H9 (cell line): ENCODE measurements around the gene DDX25. TPM values are rescaled to one million over a fixed set of nuclear protein-coding genes. Genes with fewer than 3 reads are reported as not detected.

Source experiments
- DNase-seq: peaks from one replicate; pipeline ENCODE4 v3.0.0-alpha.2; 2017
- H2AFZ ChIP-seq: one replicate; pipeline ENCODE4 v1.6.1; 2013; ENCODE audit warnings: mild to moderate bottlenecking, low read length, control low read depth, moderate library complexity
- H2AK5ac ChIP-seq: 2 replicates; pipeline ENCODE4 v1.6.1; 2013; ENCODE audit warnings: low read length, control low read depth, mixed read lengths; ENCODE audit not compliant: insufficient read length
- H2BK120ac ChIP-seq: one replicate; pipeline ENCODE4 v1.6.1; 2013; ENCODE audit warnings: low read depth, mild to moderate bottlenecking, low read length, control low read depth, inconsistent platforms; ENCODE audit not compliant: poor library complexity, severe bottlenecking
- H2BK12ac ChIP-seq: 2 replicates; pipeline ENCODE4 v1.6.1; 2013; ENCODE audit warnings: low read length, control low read depth, mixed read lengths, low read depth; ENCODE audit not compliant: insufficient read length
- H2BK15ac ChIP-seq: 2 replicates; pipeline ENCODE4 v1.6.1; 2013; ENCODE audit warnings: low read depth, low read length, control low read depth
- H2BK20ac ChIP-seq: one replicate; pipeline ENCODE4 v1.6.1; 2013; ENCODE audit warnings: low read depth, mild to moderate bottlenecking, low read length, control low read depth, inconsistent platforms; ENCODE audit not compliant: poor library complexity, severe bottlenecking
- H2BK5ac ChIP-seq: 2 replicates; pipeline ENCODE4 v1.6.1; 2013; ENCODE audit warnings: low read length, control low read depth, mixed read lengths; ENCODE audit not compliant: insufficient read length
- H3K14ac ChIP-seq: 2 replicates; pipeline ENCODE4 v1.6.1; 2013; ENCODE audit warnings: low read length, control low read depth; ENCODE audit not compliant: insufficient read depth
- H3K18ac ChIP-seq: 2 replicates; pipeline ENCODE4 v1.6.1; 2013; ENCODE audit warnings: low read depth, mild to moderate bottlenecking, mixed read lengths, low read length, control low read depth; ENCODE audit not compliant: insufficient read length
- H3K23ac ChIP-seq: 2 replicates; pipeline ENCODE4 v1.6.1; 2013; ENCODE audit warnings: low read length, control low read depth, mixed read lengths, low read depth; ENCODE audit not compliant: insufficient read length
- H3K23me2 ChIP-seq: 2 replicates; pipeline ENCODE4 v1.6.1; 2013; ENCODE audit warnings: low read depth, mild to moderate bottlenecking, mixed read lengths, low read length, control low read depth; ENCODE audit not compliant: insufficient read length, poor library complexity, severe bottlenecking
- H3K27ac ChIP-seq: 2 replicates; pipeline ENCODE4 v1.5.1; 2013; ENCODE audit warnings: low read length, control low read depth, mixed read lengths, low read depth; ENCODE audit not compliant: insufficient read length
- H3K27me3 ChIP-seq: 2 replicates; pipeline ENCODE4 v1.6.1; 2013; ENCODE audit warnings: low read length, control low read depth, inconsistent platforms; ENCODE audit not compliant: insufficient read depth
- H3K4ac ChIP-seq: 2 replicates; pipeline ENCODE4 v1.6.1; 2013; ENCODE audit warnings: low read depth, mild to moderate bottlenecking, control low read depth, inconsistent platforms, low read length, moderate library complexity
- H3K4me1 ChIP-seq: 2 replicates; pipeline ENCODE4 v1.6.1; 2013; ENCODE audit warnings: low read length, control low read depth, inconsistent platforms; ENCODE audit not compliant: insufficient read depth
- H3K4me2 ChIP-seq: 2 replicates; pipeline ENCODE4 v1.6.1; 2013; ENCODE audit warnings: low read length, control low read depth, mixed read lengths; ENCODE audit not compliant: insufficient read length, insufficient read depth
- H3K56ac ChIP-seq: 2 replicates; pipeline ENCODE4 v1.6.1; 2013; ENCODE audit warnings: low read depth, mild to moderate bottlenecking, mixed read lengths, low read length, control low read depth; ENCODE audit not compliant: insufficient read length
- H3K79me1 ChIP-seq: 2 replicates; pipeline ENCODE4 v1.6.1; 2013; ENCODE audit warnings: low read depth, mild to moderate bottlenecking, moderate library complexity, low read length, control low read depth, inconsistent platforms; ENCODE audit not compliant: insufficient read depth, poor library complexity, severe bottlenecking
- H3K79me2 ChIP-seq: 2 replicates; pipeline ENCODE4 v1.6.1; 2013; ENCODE audit warnings: low read length, control low read depth, inconsistent platforms; ENCODE audit not compliant: insufficient read depth
- H3K9ac ChIP-seq: 2 replicates; pipeline ENCODE4 v1.6.1; 2013; ENCODE audit warnings: low read length, control low read depth, mixed read lengths; ENCODE audit not compliant: insufficient read length; ENCODE audit errors: extremely low read depth
- H3K9me3 ChIP-seq: one replicate; pipeline ENCODE4 v1.6.1; 2013; ENCODE audit warnings: low read depth, low read length, inconsistent platforms; ENCODE audit not compliant: control insufficient read depth
- H3T11ph ChIP-seq: one replicate; pipeline ENCODE4 v1.6.1; 2013; ENCODE audit warnings: mild to moderate bottlenecking, low read length, control low read depth, inconsistent platforms
- H4K20me1 ChIP-seq: one replicate; pipeline ENCODE4 v1.6.1; 2013; ENCODE audit not compliant: control insufficient read depth, insufficient read length, insufficient read depth
- H4K5ac ChIP-seq: 2 replicates; pipeline ENCODE4 v1.6.1; 2013; ENCODE audit warnings: low read depth, mild to moderate bottlenecking, mixed read lengths, low read length, control low read depth; ENCODE audit not compliant: insufficient read length
- H4K8ac ChIP-seq: replicated peaks from 2 replicates; pipeline ENCODE4 v1.6.1; 2013; ENCODE audit warnings: low read length, control low read depth, mixed read lengths, low read depth; ENCODE audit not compliant: insufficient read length
- H4K91ac ChIP-seq: 2 replicates; pipeline ENCODE4 v1.6.1; 2013; ENCODE audit warnings: low read depth, mild to moderate bottlenecking, moderate library complexity, mixed read lengths, low read length, control low read depth; ENCODE audit not compliant: insufficient read length
- H3K27ac Mint-ChIP-seq, 3 experiments: 2 replicates in 2 of 3; 3 replicates in 1 of 3; pipeline ENCODE4 v1.8.0; 2020 to 2021; ENCODE audit warnings: mixed read lengths in 3 of 3, mild to moderate bottlenecking in 1 of 3, moderate library complexity in 1 of 3
- H3K27me3 Mint-ChIP-seq: 2 replicates; pipeline ENCODE4 v1.8.0; 2021; ENCODE audit warnings: low read depth, mild to moderate bottlenecking, moderate library complexity, mixed read lengths
- H3K36me3 Mint-ChIP-seq, 3 experiments: 2 replicates in 2 of 3; 3 replicates in 1 of 3; pipeline ENCODE4 v1.8.0; 2020 to 2021; ENCODE audit warnings: low read depth in 3 of 3, mixed read lengths in 3 of 3; ENCODE audit not compliant: insufficient read depth in 1 of 3
- H3K4me1 Mint-ChIP-seq, 2 experiments: 2 replicates each; pipeline ENCODE4 v1.8.0; 2020; ENCODE audit warnings: mixed read lengths in 2 of 2
- H3K4me3 Mint-ChIP-seq, 2 experiments: 2 replicates in 1 of 2; 3 replicates in 1 of 2; pipeline ENCODE4 v1.8.0; 2020 to 2021; ENCODE audit warnings: mild to moderate bottlenecking in 2 of 2, mixed read lengths in 2 of 2, moderate library complexity in 1 of 2
- H3K9me3 Mint-ChIP-seq, 2 experiments: 2 replicates in 1 of 2; 3 replicates in 1 of 2; pipeline ENCODE4 v1.8.0; 2020; ENCODE audit warnings: mild to moderate bottlenecking in 2 of 2, mixed read lengths in 2 of 2, moderate library complexity in 1 of 2
- CTCF ChIP-seq: fragments of 200-600 bp; sonication (generic); conservative IDR thresholded peaks from 3 replicates; pipeline ENCODE4 v1.8.0; 2021; ENCODE audit warnings: antibody characterized with exemption, mild to moderate bottlenecking
- WGBS: extraction: QIAGEN DNeasy Blood & Tissue Kit; methylation state at CpG from one replicate; pipeline ENCODE4 v1.1.7; 2013; ENCODE audit warnings: missing lambda C conversion rate, low lambda C conversion rate, mixed read lengths; ENCODE audit not compliant: insufficient read length; ENCODE audit errors: extremely low coverage; 5-methylcytosine and 5-hydroxymethylcytosine counted together
- total RNA-seq: library from RNA; stranded (reverse); gene quantifications from 2 replicates; pipeline ENCODE4 v1.2.1, GENCODE V29; 2021

Gene DDX25
- total RNA-seq, 1 experiment from 2014 or later = 6.9 TPM

- H3K27ac Mint-ChIP-seq = no peak overlapping the region
- no peaks in the 10 kb centered on the region for H4K20me1 ChIP-seq
- H3K23me2 ChIP-seq = no peaks in the 10 kb centered on the region
- H4K8ac ChIP-seq = no peak overlapping the region
- no peaks in the 10 kb centered on the region for H3K4me1 ChIP-seq
- H3K36me3 Mint-ChIP-seq = no peaks in the 10 kb centered on the region
- peaks cover 14 to 21% of the 10 kb centered on the region in 2 experiments for H3K4me1 Mint-ChIP-seq
- H3K9me3 ChIP-seq = no peaks in the 10 kb centered on the region
- no peak overlapping the region for H3K56ac ChIP-seq
- no peak overlapping the region for H3K18ac ChIP-seq
- H4K91ac ChIP-seq = no peak overlapping the region
- DNase-seq = no peak
- H2BK120ac ChIP-seq = no peak overlapping the region
- no peak overlapping the region for H3T11ph ChIP-seq
- H3K9ac ChIP-seq = no peak overlapping the region
- H2BK15ac ChIP-seq = no peak overlapping the region
- H3K79me1 ChIP-seq = no peaks in the 10 kb centered on the region
- H2BK12ac ChIP-seq = no peak overlapping the region
- H2AFZ ChIP-seq = no peak overlapping the region
- no peak overlapping the region for H3K27ac ChIP-seq
- no peak overlapping the region for H3K4me3 Mint-ChIP-seq
- no peak overlapping the region for H3K23ac ChIP-seq
- no peak overlapping the region for H2BK20ac ChIP-seq
- TF ChIP-seq CTCF = no peak
- H3K27me3 Mint-ChIP-seq = peaks cover 3% of the 10 kb centered on the region
- H2AK5ac ChIP-seq = no peak overlapping the region
- H3K14ac ChIP-seq = no peak overlapping the region
- no peak overlapping the region for H3K4me2 ChIP-seq
- no peak overlapping the region for H4K5ac ChIP-seq
- H3K4ac ChIP-seq = no peak overlapping the region
- no peak overlapping the region for H2BK5ac ChIP-seq
- H3K79me2 ChIP-seq = no peaks in the 10 kb centered on the region
- H3K27me3 ChIP-seq = no peaks in the 10 kb centered on the region
- no peaks in the 10 kb centered on the region; a peak in 1 of 5 replicates for H3K9me3 Mint-ChIP-seq
- no CpG with 5 or more reads among the region's 3 CpGs for WGBS
These were observed 21.5 kb downstream of the DDX25 start for GRCh38 chr11:125925804-125926203.
